A549 (cell line): ENCODE measurements around the gene OAS3. TPM values are rescaled to one million over a fixed set of nuclear protein-coding genes. Genes with fewer than 3 reads are reported as not detected.

ENCODE experiments used
- ATAC-seq, 2 experiments: fragments of 200-7000 bp in 1 of 2; fragments of >200 bp in 1 of 2; cut with Nextera tagmentation in 1 of 2; cut with Tn5 transposase in 1 of 2; 3 replicates each; pipeline versions ENCODE4 v1.8.0 to v1.9.1; 2018 to 2020; ENCODE audit warnings: mild to moderate bottlenecking in 1 of 2, moderate library complexity in 1 of 2
- CTCF ChIA-PET: fragments of 300-600 bp; sonication (Branson Sonifier 250); formaldehyde crosslinking; extraction: SDS; loops from one replicate; lab custom pipeline; 2021; ENCODE audit warnings: antibody characterized with exemption, inconsistent platforms; lab: Yijun Ruan, JAX
- POLR2A ChIA-PET: fragments of 350-600 bp; formaldehyde crosslinking; extraction: SDS; loops from one replicate; lab custom pipeline; 2021; ENCODE audit warnings: antibody characterized with exemption, inconsistent platforms; lab: Yijun Ruan, JAX
- DNase-seq, 2 experiments: peaks; one replicate each; pipeline versions ENCODE4 v3.0.0 to v3.0.0-alpha.2; 2011 to 2016; ENCODE audit warnings: low read depth in 1 of 2, low spot score in 1 of 2
- FAIRE-seq: peaks from 2 replicates; lab custom pipeline; 2011; peaks lifted over from hg19 to GRCh38; lab: Jason Lieb, UNC
- H3K27ac ChIP-seq, 2 experiments: fragments of >200 bp; sonication (Bioruptor Twin); formaldehyde crosslinking; 3 replicates each; pipeline ENCODE4 v1.5.1; 2016 to 2017
- H3K4me1 ChIP-seq: fragments of >200 bp; sonication (Bioruptor Twin); formaldehyde crosslinking; 3 replicates; pipeline ENCODE4 v1.6.1; 2016
- H3K4me2 ChIP-seq: fragments of >200 bp; sonication (Bioruptor Twin); formaldehyde crosslinking; 3 replicates; pipeline ENCODE4 v1.6.1; 2016
- H3K4me3 ChIP-seq: fragments of >200 bp; sonication (Bioruptor Twin); formaldehyde crosslinking; 3 replicates; pipeline ENCODE4 v1.5.1; 2016
- H3K9me3 ChIP-seq: fragments of >200 bp; sonication (Bioruptor Twin); formaldehyde crosslinking; 3 replicates; pipeline ENCODE4 v1.6.1; 2016
- BHLHE40 ChIP-seq: IDR thresholded peaks from 2 replicates; pipeline ENCODE4 v1.6.1; 2012; ENCODE audit warnings: low read depth, low read length, inconsistent platforms
- CBX2 ChIP-seq: fragments of 200-600 bp; sonication (generic); IDR thresholded peaks from 2 replicates; pipeline ENCODE4 v1.6.1; 2016; ENCODE audit warnings: low read depth, mild to moderate bottlenecking, borderline replicate concordance
- CEBPB ChIP-seq, 2 experiments: fragments of >200 bp in 1 of 2; sonication (Bioruptor Twin) in 1 of 2; formaldehyde crosslinking in 1 of 2; IDR thresholded peaks; 2 replicates each; pipeline ENCODE4 v1.6.1; 2012 to 2016
- EHMT2 ChIP-seq: fragments of 200-600 bp; sonication (generic); IDR thresholded peaks from 2 replicates; pipeline ENCODE4 v1.6.1; 2016; ENCODE audit warnings: antibody characterized with exemption, low read depth, mild to moderate bottlenecking, moderate library complexity
- EP300 ChIP-seq, 2 experiments: fragments of >200 bp; sonication (Bioruptor Twin); formaldehyde crosslinking; IDR thresholded peaks; 2 replicates in 1 of 2; 3 replicates in 1 of 2; pipeline ENCODE4 v1.6.1; 2016 to 2017
- ESRRA ChIP-seq: fragments of 150-350 bp; IDR thresholded peaks from 2 replicates; pipeline ENCODE4 v1.6.1; 2014; ENCODE audit warnings: mild to moderate bottlenecking, low read length, borderline replicate concordance
- FOSB ChIP-seq: fragments of 250-450 bp; sonication (Bioruptor Pico); IDR thresholded peaks from 2 replicates; pipeline ENCODE4 v1.5.0; 2020; ENCODE audit warnings: mild to moderate bottlenecking, moderate library complexity
- GATA3 ChIP-seq: IDR thresholded peaks from 2 replicates; pipeline ENCODE4 v1.6.1; 2012; ENCODE audit warnings: borderline replicate concordance
- HEYL ChIP-seq: fragments of 250-450 bp; sonication (Bioruptor Pico); IDR thresholded peaks from 2 replicates; pipeline ENCODE4 v1.8.0; 2021; ENCODE audit warnings: mild to moderate bottlenecking, moderate library complexity
- JUN ChIP-seq, 2 experiments: fragments of >200 bp; sonication (Bioruptor Twin); formaldehyde crosslinking; IDR thresholded peaks; 2 replicates in 1 of 2; 3 replicates in 1 of 2; pipeline ENCODE4 v1.6.1; 2016 to 2017
- KDM1A ChIP-seq: fragments of 200-600 bp; sonication (generic); IDR thresholded peaks from 2 replicates; pipeline ENCODE4 v1.6.1; 2016; ENCODE audit warnings: low read depth, mild to moderate bottlenecking
- KDM5A ChIP-seq: fragments of 200-600 bp; sonication (generic); IDR thresholded peaks from 2 replicates; pipeline ENCODE4 v1.6.1; 2016; ENCODE audit warnings: antibody characterized with exemption, mild to moderate bottlenecking
- MAZ ChIP-seq: fragments of 150-350 bp; IDR thresholded peaks from 2 replicates; pipeline ENCODE4 v1.6.1; 2014; ENCODE audit warnings: antibody characterized with exemption, low read depth, low read length, borderline replicate concordance
- RARB ChIP-seq: fragments of 250-450 bp; sonication (Bioruptor Pico); IDR thresholded peaks from 2 replicates; pipeline ENCODE4 v1.8.0; 2021; ENCODE audit warnings: mild to moderate bottlenecking, moderate library complexity
- ZC3H11A ChIP-seq: fragments of 450-650 bp; IDR thresholded peaks from 2 replicates; pipeline ENCODE4 v1.6.1; 2014; ENCODE audit warnings: antibody characterized with exemption, mild to moderate bottlenecking
- WGBS: methylation state at CpG from one replicate; pipeline ENCODE4 v1.1.6; 2017; ENCODE audit errors: missing lambda C conversion rate; 5-methylcytosine and 5-hydroxymethylcytosine counted together
- polyA plus RNA-seq, 4 experiments: library from polyadenylated mRNA; depleted of rRNA in 3 of 4; stranded (reverse); fragments of >200 nt; fragmentation: RNase III in 1 of 4; extraction: RNeasy Plus Mini Kit Qiagen cat#74134 plus additional on column Dnase treatment in 1 of 4; gene quantifications; 2 replicates in 3 of 4; 3 replicates in 1 of 4; pipeline ENCODE4 v1.2.3, GENCODE V29; 2011 to 2017
- TF ChIP-seq, protein P1 (sequence below): fragments of >200 bp; sonication (Bioruptor Twin); formaldehyde crosslinking; IDR thresholded peaks from 3 replicates; pipeline ENCODE4 v1.6.1; 2016
- TF ChIP-seq, protein P2 (sequence below): fragments of >200 bp; sonication (Bioruptor Twin); formaldehyde crosslinking; IDR thresholded peaks from 3 replicates; pipeline ENCODE4 v1.5.1; 2016
- TF ChIP-seq, protein P3 (sequence below): fragments of 150-350 bp; IDR thresholded peaks from 2 replicates; pipeline ENCODE4 v1.6.1; 2014; ENCODE audit warnings: low read depth, mild to moderate bottlenecking, low read length
- TF ChIP-seq, protein P4 (sequence below): fragments of 450-650 bp; IDR thresholded peaks from 2 replicates; pipeline ENCODE4 v1.6.1; 2014; ENCODE audit warnings: antibody characterized with exemption
- TF ChIP-seq, protein P5 (sequence below): IDR thresholded peaks from 2 replicates; pipeline ENCODE4 v1.6.1; 2012

The OAS3 gene
- polyA plus RNA-seq, 2 of the 4 experiments (the other 2 are of a cell fraction) = 22.7 to 36.7 TPM

DNA sequence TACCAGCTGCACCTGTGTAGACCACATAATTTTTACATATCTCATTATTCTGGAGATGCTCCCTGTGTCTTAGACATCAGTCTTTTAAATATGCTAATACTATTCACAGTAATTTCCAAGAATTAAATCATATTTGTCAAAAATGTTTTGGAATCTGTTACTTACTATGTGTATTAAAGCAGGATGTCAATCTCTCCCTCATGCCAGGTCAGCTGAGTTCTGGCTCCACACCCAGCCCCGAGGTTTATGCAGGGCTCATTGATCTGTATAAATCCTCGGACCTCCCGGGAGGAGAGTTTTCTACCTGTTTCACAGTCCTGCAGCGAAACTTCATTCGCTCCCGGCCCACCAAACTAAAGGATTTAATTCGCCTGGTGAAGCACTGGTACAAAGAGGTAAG is 67.9 kb downstream of the OAS3 start:
- peaks cover 10% of the 10 kb centered on the region; the same call in 1 of the 3 replicates for H3K4me1 ChIP-seq
- WGBS = 62% methylated on average over 7 of the region's 7 CpGs
- POLR2A ChIA-PET = no interaction called here
- ATAC-seq = no peak
- no peak overlapping the region for H3K27ac ChIP-seq
- no peak overlapping the region for H3K4me3 ChIP-seq
- TF ChIP-seq ZC3H11A (no peak), CEBPB (IDR thresholded peaks at IDR 0.05) (no peak), RARB (CRISPR knock-in tag) (no peak), CBX2 (no peak), JUN (IDR thresholded peaks at IDR 0.05) (no peak), BHLHE40 (no peak)
- TF ChIP-seq, protein P1, sequence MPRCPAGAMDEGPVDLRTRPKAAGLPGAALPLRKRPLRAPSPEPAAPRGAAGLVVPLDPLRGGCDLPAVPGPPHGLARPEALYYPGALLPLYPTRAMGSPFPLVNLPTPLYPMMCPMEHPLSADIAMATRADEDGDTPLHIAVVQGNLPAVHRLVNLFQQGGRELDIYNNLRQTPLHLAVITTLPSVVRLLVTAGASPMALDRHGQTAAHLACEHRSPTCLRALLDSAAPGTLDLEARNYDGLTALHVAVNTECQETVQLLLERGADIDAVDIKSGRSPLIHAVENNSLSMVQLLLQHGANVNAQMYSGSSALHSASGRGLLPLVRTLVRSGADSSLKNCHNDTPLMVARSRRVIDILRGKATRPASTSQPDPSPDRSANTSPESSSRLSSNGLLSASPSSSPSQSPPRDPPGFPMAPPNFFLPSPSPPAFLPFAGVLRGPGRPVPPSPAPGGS = no peak
- TF ChIP-seq, all 56 proteins: peak for 0
- no peak for FAIRE-seq
- Histone ChIP-seq H3K4me2 (no peak overlapping the region), H3K9me3 (peaks cover 2% of the 10 kb centered on the region; the same call in 2 of the 3 replicates)
- DNase-seq = no peak
- CTCF ChIA-PET = interaction anchor here (0.7 to 2.2 kb wide), 7 partner anchors 13 to 856 kb away, joined by 4 to 10 read pairs (median 8); no protein-coding TSS in a partner anchor

DNA sequence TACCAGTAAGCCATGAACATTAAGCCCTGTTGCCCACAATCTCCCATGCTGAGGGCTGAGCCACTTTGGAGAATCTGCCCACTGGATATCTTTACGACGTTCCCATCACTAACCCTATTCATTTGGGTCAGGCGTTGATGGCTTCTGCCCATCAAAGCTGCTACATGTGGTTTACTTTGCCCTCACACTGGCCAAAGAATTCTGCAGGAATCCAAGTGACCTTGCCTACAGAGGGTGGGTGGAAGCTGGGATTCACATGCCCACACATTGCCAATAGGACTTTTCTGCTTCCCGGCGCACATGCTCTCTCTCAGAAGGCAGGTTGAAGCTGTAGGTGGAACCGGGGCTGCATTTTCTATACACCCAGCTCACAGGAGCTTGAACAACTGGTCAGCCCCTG is 68.4 kb downstream of the OAS3 start:
- ChIA-PET POLR2A (no interaction called here), CTCF (interaction anchor here (1.1 to 2.0 kb wide), 9 partner anchors 10 to 168 kb away, joined by 3 to 10 read pairs (median 5); no protein-coding TSS in a partner anchor)
- DNase-seq = no peak
- TF ChIP-seq, protein P2, sequence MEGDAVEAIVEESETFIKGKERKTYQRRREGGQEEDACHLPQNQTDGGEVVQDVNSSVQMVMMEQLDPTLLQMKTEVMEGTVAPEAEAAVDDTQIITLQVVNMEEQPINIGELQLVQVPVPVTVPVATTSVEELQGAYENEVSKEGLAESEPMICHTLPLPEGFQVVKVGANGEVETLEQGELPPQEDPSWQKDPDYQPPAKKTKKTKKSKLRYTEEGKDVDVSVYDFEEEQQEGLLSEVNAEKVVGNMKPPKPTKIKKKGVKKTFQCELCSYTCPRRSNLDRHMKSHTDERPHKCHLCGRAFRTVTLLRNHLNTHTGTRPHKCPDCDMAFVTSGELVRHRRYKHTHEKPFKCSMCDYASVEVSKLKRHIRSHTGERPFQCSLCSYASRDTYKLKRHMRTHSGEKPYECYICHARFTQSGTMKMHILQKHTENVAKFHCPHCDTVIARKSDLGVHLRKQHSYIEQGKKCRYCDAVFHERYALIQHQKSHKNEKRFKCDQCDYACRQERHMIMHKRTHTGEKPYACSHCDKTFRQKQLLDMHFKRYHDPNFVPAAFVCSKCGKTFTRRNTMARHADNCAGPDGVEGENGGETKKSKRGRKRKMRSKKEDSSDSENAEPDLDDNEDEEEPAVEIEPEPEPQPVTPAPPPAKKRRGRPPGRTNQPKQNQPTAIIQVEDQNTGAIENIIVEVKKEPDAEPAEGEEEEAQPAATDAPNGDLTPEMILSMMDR = no peak
- no peak for TF ChIP-seq KDM5A
- TF ChIP-seq ESRRA = no peak
- TF ChIP-seq KDM1A = no peak
- TF ChIP-seq EHMT2 = no peak
- TF ChIP-seq, protein P3, sequence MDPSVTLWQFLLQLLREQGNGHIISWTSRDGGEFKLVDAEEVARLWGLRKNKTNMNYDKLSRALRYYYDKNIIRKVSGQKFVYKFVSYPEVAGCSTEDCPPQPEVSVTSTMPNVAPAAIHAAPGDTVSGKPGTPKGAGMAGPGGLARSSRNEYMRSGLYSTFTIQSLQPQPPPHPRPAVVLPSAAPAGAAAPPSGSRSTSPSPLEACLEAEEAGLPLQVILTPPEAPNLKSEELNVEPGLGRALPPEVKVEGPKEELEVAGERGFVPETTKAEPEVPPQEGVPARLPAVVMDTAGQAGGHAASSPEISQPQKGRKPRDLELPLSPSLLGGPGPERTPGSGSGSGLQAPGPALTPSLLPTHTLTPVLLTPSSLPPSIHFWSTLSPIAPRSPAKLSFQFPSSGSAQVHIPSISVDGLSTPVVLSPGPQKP = no peak
- TF ChIP-seq FOSB (CRISPR knock-in tag) = no peak
- TF ChIP-seq MAZ = no peak
- no peak for TF ChIP-seq GATA3
- TF ChIP-seq, protein P4, sequence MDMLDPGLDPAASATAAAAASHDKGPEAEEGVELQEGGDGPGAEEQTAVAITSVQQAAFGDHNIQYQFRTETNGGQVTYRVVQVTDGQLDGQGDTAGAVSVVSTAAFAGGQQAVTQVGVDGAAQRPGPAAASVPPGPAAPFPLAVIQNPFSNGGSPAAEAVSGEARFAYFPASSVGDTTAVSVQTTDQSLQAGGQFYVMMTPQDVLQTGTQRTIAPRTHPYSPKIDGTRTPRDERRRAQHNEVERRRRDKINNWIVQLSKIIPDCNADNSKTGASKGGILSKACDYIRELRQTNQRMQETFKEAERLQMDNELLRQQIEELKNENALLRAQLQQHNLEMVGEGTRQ = no peak
- no peak for TF ChIP-seq EP300 (IDR thresholded peaks at IDR 0.05)
- TF ChIP-seq, protein P5, sequence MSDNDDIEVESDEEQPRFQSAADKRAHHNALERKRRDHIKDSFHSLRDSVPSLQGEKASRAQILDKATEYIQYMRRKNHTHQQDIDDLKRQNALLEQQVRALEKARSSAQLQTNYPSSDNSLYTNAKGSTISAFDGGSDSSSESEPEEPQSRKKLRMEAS = no peak
- no peak for TF ChIP-seq HEYL (CRISPR knock-in tag)
- Histone ChIP-seq H3K4me3 (no peak overlapping the region), H3K4me1 (peaks cover 10% of the 10 kb centered on the region; the same call in 1 of the 3 replicates), H3K4me2 (no peak overlapping the region; the same call in 2 of the 3 replicates), H3K9me3 (peaks cover 7% of the 10 kb centered on the region; the same call in 2 of the 3 replicates), H3K27ac (no peak overlapping the region)
- FAIRE-seq = no peak
- WGBS = 79% methylated on average over 6 of the region's 6 CpGs
- 0 out of 6 replicates have a peak, but pooled peaks of 1 of the 2 experiments have one; percentile 6 for ATAC-seq
